GM19452 (cell line): Measurements from ENCODE around the gene FEM1C.

Experiments
- ATAC-seq: cut with Tn5 transposase; IDR thresholded peaks from one replicate; pipeline ENCODE4 v1.9.1; 2021; ENCODE audit not compliant: unreplicated experiment

FEM1C gene

GRCh38 chr5:115544436-115545350, at the start of gene FEM1C:
Gene FEM1C (minus strand): TSS chr5:115544775. CDS start chr5:115543493, 1,282 bp downstream.
- ATAC-seq = peak; percentile 97

GRCh38 chr5:115589043-115589442, 44.5 kb upstream of the FEM1C start:
- no peak for ATAC-seq

DNA sequence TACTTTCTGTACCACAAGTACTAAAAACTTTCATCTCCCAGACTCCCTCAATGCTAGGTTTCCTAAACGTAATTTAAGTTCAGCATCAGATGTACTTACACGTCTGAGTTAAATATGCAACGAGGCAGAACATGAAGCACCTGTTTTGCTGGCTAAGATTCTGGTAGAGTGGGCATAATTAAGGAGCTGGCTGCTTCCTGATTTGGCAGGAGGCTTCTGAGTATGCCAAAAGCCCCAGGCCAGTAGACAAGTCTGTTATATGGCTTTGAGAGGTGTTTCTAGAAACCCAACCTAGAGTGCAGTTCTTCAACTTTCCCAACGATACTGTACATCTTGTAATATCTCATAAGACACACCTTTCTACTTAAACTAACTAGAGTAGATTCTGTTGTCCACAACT, 44.1 kb upstream of the FEM1C start:
- ATAC-seq = no peak

GRCh38 chr5:115586525-115587146, 42.1 kb upstream of the FEM1C start:
- ATAC-seq = peak; percentile 51

DNA sequence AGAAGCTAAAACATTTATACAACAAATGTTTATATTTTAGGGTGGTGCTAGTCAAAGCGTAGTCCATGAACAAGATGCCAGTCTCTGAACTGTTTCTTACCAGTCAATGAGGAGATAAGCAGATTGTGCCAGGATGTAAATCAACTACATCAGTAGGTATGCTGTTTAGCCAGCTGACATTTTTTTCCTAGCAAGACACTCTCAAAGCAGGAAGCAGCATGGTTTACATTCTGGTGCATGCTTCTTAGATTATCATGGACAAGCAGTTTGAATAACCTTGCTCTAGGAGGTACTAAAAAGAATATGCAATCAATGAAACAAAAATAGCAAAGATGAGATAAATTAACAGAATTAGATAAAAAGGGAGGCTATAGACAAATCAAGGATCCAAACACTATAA, 40.7 kb upstream of the FEM1C start:
- no peak for ATAC-seq

DNA sequence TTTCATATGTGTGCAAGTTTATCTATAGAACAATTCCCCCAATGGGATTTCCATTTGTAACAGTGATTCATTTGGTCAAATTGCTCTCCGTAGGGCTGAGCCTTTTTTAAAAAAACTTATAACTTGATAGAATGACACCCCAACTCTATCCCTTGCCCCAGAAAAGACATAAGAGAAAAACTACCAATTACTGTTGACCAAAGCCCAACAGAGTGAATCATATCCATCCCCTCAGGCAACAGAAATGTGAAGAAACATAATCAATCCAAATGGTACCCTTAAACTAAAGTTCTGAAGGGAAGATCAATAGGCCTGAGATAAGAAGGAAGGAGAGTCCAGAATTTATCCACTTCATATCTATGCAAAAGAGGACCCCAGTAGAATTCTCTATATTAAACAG, 39.9 kb upstream of the FEM1C start:
- ATAC-seq = no peak

GRCh38 chr5:115583474-115583873, 38.9 kb upstream of the FEM1C start:
- no peak for ATAC-seq

DNA sequence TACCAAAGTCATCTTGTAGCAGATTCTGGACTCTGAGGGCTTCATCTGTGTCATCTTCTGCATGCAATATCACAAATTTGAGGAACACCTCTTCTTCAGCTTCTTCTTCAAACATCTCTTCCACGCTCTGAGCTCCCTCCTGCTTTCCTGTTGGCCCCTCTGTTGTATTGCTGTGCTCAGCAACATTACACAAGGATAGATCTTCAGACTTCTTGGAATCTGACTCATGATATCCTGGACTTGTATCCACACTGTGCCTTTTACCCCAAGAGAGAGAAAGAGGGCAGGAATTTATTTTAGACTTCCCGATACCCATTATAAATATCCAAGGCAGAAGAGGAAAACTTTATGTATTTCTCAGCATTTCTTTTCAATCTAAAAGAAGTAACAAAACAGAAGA, 36.4 kb upstream of the FEM1C start:
- ATAC-seq = no peak

- peak; percentile 68 for ATAC-seq
Observed at GRCh38 chr5:115579747-115580173, 35.2 kb upstream of the FEM1C start.

DNA sequence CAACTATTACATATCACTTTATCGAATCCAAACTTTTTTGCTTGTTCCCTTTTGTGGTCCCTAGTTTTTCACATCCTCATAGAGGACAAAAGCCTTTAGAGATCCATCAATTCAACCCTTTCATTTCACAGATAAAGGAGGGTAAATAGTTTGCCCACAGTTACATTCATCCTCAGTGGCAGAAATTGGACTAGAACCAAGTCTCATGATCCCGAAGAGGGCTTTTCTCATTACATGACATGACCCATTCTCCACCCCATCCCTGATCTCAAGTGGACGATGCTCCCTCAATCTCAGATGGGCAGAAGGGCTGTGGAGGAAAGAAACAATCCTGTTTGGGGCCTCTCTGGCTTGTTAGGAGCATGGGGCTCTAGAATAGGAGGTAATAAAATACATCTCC, 34.6 kb upstream of the FEM1C start:
- peak; percentile 4 for ATAC-seq

DNA sequence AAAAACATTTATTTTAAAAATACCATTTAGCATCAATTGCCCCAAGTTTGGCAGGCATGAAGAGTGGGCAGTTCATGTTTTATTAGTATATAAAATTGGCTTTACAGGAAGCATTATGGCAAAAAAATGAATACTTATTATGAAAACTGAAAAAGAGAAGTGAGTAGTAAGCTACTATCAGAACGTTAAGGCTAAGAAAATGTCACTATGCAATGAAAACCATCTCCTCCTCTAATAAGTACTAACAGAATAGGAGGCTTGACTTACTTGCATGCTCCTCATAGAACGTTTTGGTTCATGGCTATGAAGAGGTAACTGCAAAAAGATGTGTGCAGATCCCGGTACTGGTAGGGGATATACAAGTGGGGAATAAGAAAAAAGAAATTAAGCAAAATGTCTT, 34.1 kb upstream of the FEM1C start:
- ATAC-seq = peak; percentile 50

DNA sequence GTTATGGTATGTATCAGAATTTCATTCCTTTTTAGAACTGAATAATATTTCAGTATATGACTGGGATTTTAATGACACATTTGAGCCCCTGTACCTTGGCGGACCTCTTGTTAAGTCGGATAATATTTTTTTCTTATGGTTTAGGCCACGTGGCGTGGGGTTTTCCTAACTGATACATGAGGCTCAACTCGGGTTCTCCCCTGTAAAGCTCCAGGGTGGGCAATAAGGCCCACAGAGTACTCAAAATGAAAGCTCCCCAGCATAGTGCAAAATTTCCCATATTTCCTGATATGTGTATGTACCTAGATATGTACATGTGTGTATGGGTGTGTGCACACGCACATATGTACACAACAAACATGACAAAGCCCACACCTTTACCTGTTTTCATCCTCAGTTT, 33.2 kb upstream of the FEM1C start:
- ATAC-seq = no peak

GRCh38 chr5:115577329-115577728, 32.8 kb upstream of the FEM1C start:
- no peak for ATAC-seq

DNA sequence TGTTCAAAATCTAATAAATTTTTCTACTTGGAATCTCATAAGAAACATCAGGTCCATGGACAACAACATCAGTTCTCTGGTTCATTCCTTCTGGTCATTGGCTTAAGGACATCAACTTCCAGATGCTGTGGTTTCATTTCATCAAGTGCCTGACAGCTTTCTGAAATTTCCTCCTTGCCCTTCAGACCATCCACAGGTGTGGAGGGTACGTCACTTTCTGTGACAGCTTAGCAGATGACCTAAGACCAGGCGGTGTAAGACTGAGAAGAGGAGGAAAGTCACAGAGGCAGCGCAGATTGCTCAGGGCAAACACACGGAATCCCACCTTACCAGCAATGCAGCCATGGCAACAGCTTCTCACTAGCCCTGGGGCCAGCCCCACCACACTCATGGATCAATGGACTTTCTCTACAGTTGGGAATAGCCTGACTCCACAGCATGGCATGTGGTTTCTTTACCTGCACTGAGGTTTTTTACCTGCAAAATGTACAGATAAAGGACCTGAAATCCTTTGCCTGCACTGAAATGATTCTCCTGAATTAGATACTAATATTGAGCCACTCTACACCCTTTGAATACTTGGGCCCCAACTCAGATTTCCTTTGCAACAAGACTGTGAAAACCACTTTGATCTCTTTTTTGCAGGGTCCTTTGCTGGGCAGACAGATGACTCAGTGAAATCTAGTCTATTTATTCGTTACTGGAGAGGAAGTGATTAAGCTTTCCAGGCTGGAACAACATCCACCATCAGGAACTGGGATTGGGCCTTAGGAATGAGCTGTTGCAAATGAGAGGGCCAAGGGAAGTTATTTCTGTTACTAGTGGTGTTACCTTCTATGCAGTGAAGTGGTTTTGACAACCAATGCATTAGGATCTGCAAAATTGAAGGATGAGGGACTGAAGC, 30.8 kb upstream of the FEM1C start:
- ATAC-seq = no peak

GRCh38 chr5:115573133-115573532, 28.6 kb upstream of the FEM1C start:
- no peak for ATAC-seq

GRCh38 chr5:115571441-115571878, 26.9 kb upstream of the FEM1C start:
- no peak for ATAC-seq

- no peak for ATAC-seq
Observed at GRCh38 chr5:115568668-115569067, 24.1 kb upstream of the FEM1C start.

- no peak for ATAC-seq
Observed at GRCh38 chr5:115565233-115565632, 20.7 kb upstream of the FEM1C start.

DNA sequence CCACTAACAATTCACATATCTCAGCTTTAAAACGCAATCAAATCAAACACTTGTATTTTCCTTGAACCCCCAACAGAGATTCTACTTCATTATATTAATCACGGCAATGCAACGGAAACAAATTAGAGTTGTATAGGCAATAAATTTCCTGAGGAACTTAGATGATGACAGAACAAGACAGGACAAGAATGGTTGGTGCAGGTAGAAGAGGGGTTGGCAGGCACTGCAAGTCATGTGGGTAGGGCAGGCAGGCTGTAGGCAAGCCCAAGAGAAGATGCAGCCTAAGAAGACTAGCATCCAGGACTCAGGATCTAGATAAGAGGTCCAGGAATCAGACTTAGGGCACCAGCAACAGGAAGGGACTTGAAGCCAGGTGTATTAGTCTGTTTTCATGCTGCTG, 16.6 kb upstream of the FEM1C start:
- ATAC-seq = no peak

- no peak for ATAC-seq
Observed at GRCh38 chr5:115559524-115559923, 14.9 kb upstream of the FEM1C start.

DNA sequence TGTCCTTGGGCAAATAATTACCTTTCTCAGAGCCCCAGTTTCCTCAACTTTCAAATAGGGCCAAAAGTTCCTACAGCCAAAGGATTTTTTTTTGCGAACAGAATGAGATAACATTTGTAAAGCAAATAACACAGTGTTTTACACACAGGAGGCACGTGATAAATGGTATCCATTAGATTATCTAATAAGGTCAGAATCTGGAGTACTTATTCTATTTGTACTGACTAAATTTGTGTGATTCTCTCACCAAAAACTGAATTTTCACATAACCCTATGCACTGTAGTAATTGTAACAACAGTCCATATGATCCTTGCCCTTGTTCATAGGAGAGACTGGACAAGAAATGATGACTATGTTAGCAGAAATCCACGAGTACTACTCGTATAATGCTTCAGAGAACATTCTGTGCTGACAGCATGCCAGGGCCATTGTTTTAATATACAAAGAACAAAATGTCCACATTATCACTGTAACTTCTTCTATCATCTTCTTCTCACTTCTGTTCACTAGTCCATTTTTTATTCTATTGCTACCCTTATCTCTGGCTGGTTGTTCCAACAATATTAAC, 13.9 kb upstream of the FEM1C start:
- no peak for ATAC-seq
